SK-N-MC (cell line): Measurements from ENCODE around the gene SLC6A12.

ENCODE experiments used
- EZH2 ChIP-seq: fragments of 200-600 bp; sonication (generic); IDR thresholded peaks from one replicate; pipeline ENCODE4 v1.6.1; 2017; ENCODE audit warnings: antibody characterized with exemption
- FOXP2 ChIP-seq: optimal IDR thresholded peaks from 2 replicates; pipeline ENCODE3; 2011; ENCODE audit warnings: mild to moderate bottlenecking, moderate library complexity; ENCODE audit not compliant: insufficient read depth; ENCODE audit errors: extremely low read length, control extremely low read depth
- POLR2AphosphoS5 ChIP-seq: IDR thresholded peaks from 2 replicates; pipeline ENCODE4 v1.6.1; 2012; ENCODE audit warnings: mild to moderate bottlenecking, low read depth, low read length, borderline replicate concordance

- TF ChIP-seq EZH2 = no peak
- TF ChIP-seq FOXP2 = no peak
- TF ChIP-seq POLR2AphosphoS5 = no peak
Measured at GRCh38 chr12:243381-243780, 29.4 kb upstream of the SLC6A12 start.
